Duodenal mucosa (tissue), 2 donors: Measurements from ENCODE around the gene MAP3K7CL.
A peak's percentile ranks its signal among the peaks of the same experiment; 100 is the strongest.

Source experiments
- H3K27ac ChIP-seq: one replicate; pipeline ENCODE4 v1.7.0; 2013; ENCODE audit warnings: low read depth, low read length
- H3K27me3 ChIP-seq, 2 donors: one replicate each; pipeline ENCODE4 v1.7.0; 2013; ENCODE audit warnings: low read length in 2 of 2, control low read depth in 1 of 2; ENCODE audit not compliant: insufficient read depth in 2 of 2, control insufficient read depth in 1 of 2
- H3K36me3 ChIP-seq, 2 donors: one replicate each; pipeline ENCODE4 v1.7.0; 2013; ENCODE audit warnings: low read length in 2 of 2, control low read depth in 1 of 2; ENCODE audit not compliant: insufficient read depth in 2 of 2, control insufficient read depth in 1 of 2
- H3K4me1 ChIP-seq, 2 donors: one replicate each; pipeline ENCODE4 v1.7.0; 2013; ENCODE audit warnings: low read length in 2 of 2, control low read depth in 1 of 2; ENCODE audit not compliant: insufficient read depth in 2 of 2, control insufficient read depth in 1 of 2
- H3K4me3 ChIP-seq, 2 donors: one replicate each; pipeline ENCODE4 v1.7.0; 2013; ENCODE audit warnings: low read length in 2 of 2, low read depth in 1 of 2
- H3K9ac ChIP-seq, 2 donors: one replicate each; pipeline ENCODE4 v1.7.0; 2013; ENCODE audit warnings: low read length in 2 of 2, low read depth in 1 of 2
- H3K9me3 ChIP-seq, 2 donors: one replicate each; pipeline ENCODE4 v1.7.0; 2013; ENCODE audit warnings: low read length in 2 of 2, control low read depth in 1 of 2; ENCODE audit not compliant: control insufficient read depth in 1 of 2

MAP3K7CL gene

DNA sequence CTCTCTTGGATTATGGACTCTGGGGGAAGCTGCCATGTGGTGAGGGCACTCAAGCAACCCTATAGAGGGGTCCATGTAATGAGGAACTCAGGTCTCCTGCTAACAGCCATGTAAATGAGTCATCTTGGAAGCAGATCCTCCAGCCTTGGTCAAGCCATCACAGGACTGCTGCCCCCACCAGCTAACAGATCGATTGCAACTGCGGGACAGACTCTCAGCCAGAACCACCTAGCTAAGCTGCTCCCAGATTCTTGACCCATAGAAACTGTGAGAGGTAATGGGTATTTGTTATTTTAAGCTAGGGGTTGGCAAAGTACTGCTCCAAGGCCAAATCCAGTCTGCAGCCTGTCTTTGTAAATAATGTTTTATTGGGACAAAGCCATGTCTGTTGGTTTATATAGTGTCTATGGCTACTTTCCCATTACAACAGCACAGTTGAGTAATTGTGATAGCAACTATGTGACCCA is 27.6 kb upstream of the MAP3K7CL start:
- no peak overlapping the region for H3K4me3 ChIP-seq
- no peak overlapping the region for H3K27ac ChIP-seq
- H3K9me3 ChIP-seq: no peaks in the 10 kb centered on the region

DNA sequence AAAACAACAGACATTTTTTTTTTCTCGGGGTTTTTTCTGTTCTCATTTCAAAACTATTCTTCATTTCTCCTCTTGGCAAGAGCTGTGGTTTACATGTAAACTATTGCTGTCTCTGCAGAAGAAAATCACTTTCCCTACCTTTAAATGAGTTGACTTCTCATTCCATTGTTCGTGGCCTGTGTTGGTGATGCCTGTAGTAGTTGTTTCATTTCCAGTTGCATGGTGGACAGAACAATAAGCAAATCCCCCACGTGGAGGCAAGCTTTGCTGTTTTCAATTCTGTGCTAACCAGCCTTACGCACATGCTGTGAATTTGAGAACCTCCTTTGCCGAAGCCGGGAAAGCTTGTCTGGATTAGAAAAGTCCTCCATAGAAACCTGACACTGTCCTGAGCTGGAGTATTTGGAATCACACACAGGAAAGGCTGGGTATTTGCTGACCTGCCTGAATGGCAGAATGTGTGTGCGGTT is 26.2 kb upstream of the MAP3K7CL start:
- Histone ChIP-seq H3K4me3 (no peak overlapping the region), H3K27ac (no peak overlapping the region), H3K9ac (no peak overlapping the region), H3K27me3 (no peaks in the 10 kb centered on the region), H3K9me3 (no peaks in the 10 kb centered on the region), H3K36me3 (peaks cover 0 to 3% of the 10 kb centered on the region in 2 donors), H3K4me1 (peaks cover 14 to 15% of the 10 kb centered on the region in 2 donors)

More for the DNA sequence above, 27.6 kb upstream of the MAP3K7CL start:
- Histone ChIP-seq H3K27me3 (no peaks in the 10 kb centered on the region), H3K9ac (no peak overlapping the region), H3K4me1 (peaks cover 22 to 23% of the 10 kb centered on the region in 2 donors), H3K36me3 (peaks cover 0 to 3% of the 10 kb centered on the region in 2 donors)

- Histone ChIP-seq H3K9ac (peak overlapping the region in 1 of 2 donors; percentile 26), H3K4me1 (peaks cover 14% of the 10 kb centered on the region in 2 donors), H3K27ac (no peak overlapping the region), H3K36me3 (peaks cover 0 to 3% of the 10 kb centered on the region in 2 donors), H3K27me3 (no peaks in the 10 kb centered on the region), H3K4me3 (no peak overlapping the region), H3K9me3 (no peaks in the 10 kb centered on the region)
Observed at GRCh38 chr21:29105218-29105617, 25.2 kb upstream of the MAP3K7CL start.

DNA sequence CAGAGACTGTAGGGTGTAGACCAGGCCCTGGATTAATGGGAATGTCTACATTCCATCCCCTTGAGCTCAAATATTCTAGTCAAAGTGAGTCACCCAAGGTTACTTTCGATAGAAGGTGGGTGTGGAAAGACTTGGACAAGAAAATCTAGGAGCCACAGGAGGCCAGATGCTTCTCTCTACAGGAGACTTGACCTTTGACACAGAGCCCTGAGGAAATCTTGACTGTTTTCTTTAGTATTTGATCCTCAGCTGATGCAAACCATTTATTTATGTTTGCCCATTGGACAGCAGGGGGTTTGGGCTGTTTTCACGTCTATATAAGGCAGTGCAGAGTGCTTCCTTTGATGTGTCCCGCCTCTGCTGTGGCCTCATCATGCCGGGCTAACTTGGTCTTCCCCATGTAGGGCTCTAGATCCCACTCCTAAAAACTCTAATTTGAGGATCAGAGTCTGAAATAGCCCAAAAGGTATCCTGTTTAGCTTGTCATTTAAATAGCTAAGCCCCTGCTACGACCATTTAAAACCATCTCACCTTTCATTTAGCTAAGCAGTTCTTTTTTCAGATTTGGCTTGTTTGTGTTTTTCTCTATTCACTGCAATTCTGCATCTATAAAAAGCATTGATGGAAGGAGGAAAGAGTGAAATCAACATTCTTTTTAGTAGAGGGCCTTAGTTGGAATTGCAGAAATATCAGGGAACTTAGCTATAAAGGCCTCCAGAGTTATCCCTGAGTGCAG is 15.5 kb upstream of the MAP3K7CL start:
- Histone ChIP-seq H3K27ac (no peak overlapping the region), H3K4me1 (no peaks in the 10 kb centered on the region), H3K9ac (no peak overlapping the region), H3K27me3 (no peaks in the 10 kb centered on the region), H3K36me3 (no peaks in the 10 kb centered on the region), H3K9me3 (no peaks in the 10 kb centered on the region), H3K4me3 (no peak overlapping the region)

DNA sequence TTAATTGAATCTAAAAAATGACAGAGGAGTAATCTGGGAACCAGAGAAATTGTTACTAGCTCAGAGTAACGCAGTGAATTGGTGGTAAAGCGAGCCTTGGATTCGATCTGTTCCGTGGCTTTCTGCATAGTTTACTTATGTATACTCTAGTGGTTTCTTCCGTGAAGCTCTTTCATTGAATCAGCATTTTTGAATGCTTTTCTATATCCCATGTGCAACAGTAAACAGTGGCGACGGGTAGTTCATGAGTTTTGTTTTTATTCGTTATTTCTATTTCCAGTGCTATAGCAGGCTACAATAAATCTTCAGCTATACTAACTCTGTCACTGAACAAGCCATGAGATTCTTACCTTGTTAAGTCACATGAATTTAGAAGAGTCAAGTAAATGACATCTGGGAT is 14.5 kb upstream of the MAP3K7CL start:
- Histone ChIP-seq H3K9me3 (no peaks in the 10 kb centered on the region), H3K27me3 (no peaks in the 10 kb centered on the region), H3K36me3 (no peaks in the 10 kb centered on the region), H3K4me1 (no peaks in the 10 kb centered on the region), H3K9ac (no peak overlapping the region), H3K27ac (no peak overlapping the region), H3K4me3 (no peak overlapping the region)

- H3K4me3 ChIP-seq: no peak overlapping the region
- H3K27ac ChIP-seq: no peak overlapping the region
- no peak overlapping the region for H3K9ac ChIP-seq
- no peaks in the 10 kb centered on the region for H3K9me3 ChIP-seq
- no peaks in the 10 kb centered on the region for H3K36me3 ChIP-seq
- H3K4me1 ChIP-seq: no peaks in the 10 kb centered on the region
- no peaks in the 10 kb centered on the region for H3K27me3 ChIP-seq
Observed at GRCh38 chr21:29117372-29117955, 13.0 kb upstream of the MAP3K7CL start.

- no peaks in the 10 kb centered on the region for H3K36me3 ChIP-seq
- H3K27me3 ChIP-seq: no peaks in the 10 kb centered on the region
- no peak overlapping the region for H3K4me3 ChIP-seq
- no peak overlapping the region for H3K27ac ChIP-seq
- H3K9me3 ChIP-seq: no peaks in the 10 kb centered on the region
- no peak overlapping the region for H3K9ac ChIP-seq
- H3K4me1 ChIP-seq: no peaks in the 10 kb centered on the region
Observed at GRCh38 chr21:29121759-29122158, 8.7 kb upstream of the MAP3K7CL start.

DNA sequence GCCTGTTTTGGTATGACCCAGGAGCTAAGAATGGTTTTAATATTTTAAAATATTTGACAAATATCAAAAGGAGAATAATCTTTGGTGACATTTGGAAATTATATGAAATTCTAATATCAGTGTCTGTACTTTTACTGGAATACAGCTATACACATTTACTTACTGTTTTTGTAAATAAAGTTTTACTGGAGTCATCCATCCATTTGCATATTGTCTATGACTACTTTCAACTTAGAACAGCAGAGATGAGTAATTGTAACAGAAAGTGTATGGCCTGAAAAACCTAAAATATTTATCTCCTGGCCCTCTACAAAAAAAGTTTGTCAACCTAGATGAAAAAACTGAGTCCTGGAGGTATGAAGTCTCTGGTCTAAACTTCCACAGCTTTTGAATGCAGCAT is 5.8 kb upstream of the MAP3K7CL start:
- no peak overlapping the region for H3K9ac ChIP-seq
- H3K36me3 ChIP-seq: no peaks in the 10 kb centered on the region
- no peak overlapping the region for H3K27ac ChIP-seq
- no peaks in the 10 kb centered on the region for H3K4me1 ChIP-seq
- H3K4me3 ChIP-seq: no peak overlapping the region
- H3K27me3 ChIP-seq: no peaks in the 10 kb centered on the region
- no peaks in the 10 kb centered on the region for H3K9me3 ChIP-seq

DNA sequence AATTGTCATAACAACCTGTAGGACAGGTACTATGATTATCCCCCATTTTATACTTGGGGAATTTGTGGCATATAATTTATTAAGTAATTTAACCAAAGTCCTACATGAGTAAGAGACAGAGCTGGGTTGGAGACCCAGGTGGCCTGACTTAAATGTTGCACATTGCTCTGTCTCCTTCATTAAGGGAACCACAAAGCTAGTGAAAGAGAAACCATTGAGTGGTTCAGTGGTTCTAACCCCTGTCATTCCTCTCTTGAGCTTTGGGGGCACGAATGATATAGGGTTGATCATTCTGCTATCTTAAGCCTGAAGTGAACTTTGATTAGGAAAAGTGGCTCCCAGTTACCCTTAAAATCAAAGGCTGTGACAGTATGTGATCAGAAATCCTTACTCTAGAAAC is 5.3 kb upstream of the MAP3K7CL start:
- H3K27me3 ChIP-seq: no peaks in the 10 kb centered on the region
- no peaks in the 10 kb centered on the region for H3K4me1 ChIP-seq
- no peak overlapping the region for H3K9ac ChIP-seq
- no peak overlapping the region for H3K4me3 ChIP-seq
- no peak overlapping the region for H3K27ac ChIP-seq
- H3K9me3 ChIP-seq: no peaks in the 10 kb centered on the region
- no peaks in the 10 kb centered on the region for H3K36me3 ChIP-seq

DNA sequence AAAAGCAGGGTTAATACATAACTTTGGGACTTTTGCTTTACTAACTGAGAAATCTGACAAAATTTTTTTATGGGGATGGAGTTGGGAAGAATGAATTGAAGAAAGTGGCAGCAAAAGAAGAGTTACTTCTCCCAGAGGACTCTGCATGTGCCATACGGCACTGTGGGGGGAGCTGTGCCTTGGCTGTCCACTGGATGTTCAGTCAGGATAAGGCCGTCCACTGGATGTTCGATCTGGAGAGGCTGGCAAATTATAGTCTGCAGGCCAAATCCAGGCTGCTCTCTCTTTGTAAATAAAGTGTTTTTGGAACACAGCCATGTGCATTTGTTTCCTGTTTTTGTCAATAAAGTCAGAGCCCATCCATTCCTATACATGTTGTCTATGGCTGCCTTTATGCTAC is 4.5 kb upstream of the MAP3K7CL start:
- Histone ChIP-seq H3K9me3 (no peaks in the 10 kb centered on the region), H3K9ac (no peak overlapping the region), H3K27ac (no peak overlapping the region)

More for the DNA sequence above, 4.5 kb upstream of the MAP3K7CL start:
- no peak overlapping the region for H3K4me3 ChIP-seq
- H3K4me1 ChIP-seq: peaks cover 0 to 5% of the 10 kb centered on the region in 2 donors
- no peaks in the 10 kb centered on the region for H3K36me3 ChIP-seq
- no peaks in the 10 kb centered on the region for H3K27me3 ChIP-seq
